GM19240 (cell line): Measurements from ENCODE around the gene PLEKHF1.

Source experiments
- DNase-seq: peaks from one replicate; pipeline ENCODE4 v3.0.0; 2011; ENCODE audit warnings: low spot score; ENCODE audit not compliant: insufficient read length

The PLEKHF1 gene

GRCh38 chr19:29677001-29677817 lies 11.9 kb downstream of the PLEKHF1 start:
- DNase-seq = no peak

- no peak for DNase-seq
These were observed 13.3 kb downstream of the PLEKHF1 start for GRCh38 chr19:29678484-29679106.

- DNase-seq = no peak
These were observed 14.4 kb downstream of the PLEKHF1 start for GRCh38 chr19:29679598-29680210.

GRCh38 chr19:29680447-29680846 lies 15.2 kb downstream of the PLEKHF1 start:
- DNase-seq = peak; percentile 60

- DNase-seq = no peak
These were observed 15.7 kb downstream of the PLEKHF1 start for GRCh38 chr19:29680937-29681336.

- DNase-seq = no peak
These were observed 16.4 kb downstream of the PLEKHF1 start for GRCh38 chr19:29681422-29682235.

GRCh38 chr19:29682236-29682895 lies 17.1 kb downstream of the PLEKHF1 start:
- DNase-seq = no peak

- no peak for DNase-seq
These were observed 17.7 kb downstream of the PLEKHF1 start for GRCh38 chr19:29683009-29683408.

- DNase-seq = no peak
These were observed 20.1 kb downstream of the PLEKHF1 start for GRCh38 chr19:29685326-29685725.

GRCh38 chr19:29686285-29686805 lies 21.1 kb downstream of the PLEKHF1 start:
- DNase-seq = no peak

- DNase-seq = no peak
These were observed 22.1 kb downstream of the PLEKHF1 start for GRCh38 chr19:29687244-29687896.

- DNase-seq = no peak
These were observed 22.9 kb downstream of the PLEKHF1 start for GRCh38 chr19:29687897-29688728.

GRCh38 chr19:29690842-29691241 lies 25.6 kb downstream of the PLEKHF1 start:
- no peak for DNase-seq

GRCh38 chr19:29694161-29694560 lies 28.9 kb downstream of the PLEKHF1 start:
- no peak for DNase-seq

GRCh38 chr19:29694669-29695627 lies 29.7 kb downstream of the PLEKHF1 start:
- DNase-seq = no peak

- DNase-seq = no peak
These were observed 30.7 kb downstream of the PLEKHF1 start for GRCh38 chr19:29695765-29696564.

- no peak for DNase-seq
These were observed 31.2 kb downstream of the PLEKHF1 start for GRCh38 chr19:29696565-29696846.
